Calu3 (cell line): ENCODE measurements around the gene KLHL5. TPM values are rescaled to one million over a fixed set of nuclear protein-coding genes. Genes with fewer than 3 reads are reported as not detected.

Experiments
- BruUV-seq: library from RNA; stranded (reverse); fragments of 400-500 nt; replicated peaks from 2 replicates; lab custom pipeline; 2021; lab: Mats Ljungman, UMichigan
- CTCF ChIA-PET: fragments of 300-600 bp; sonication (Branson Sonifier 250); formaldehyde crosslinking; loops from one replicate; lab custom pipeline; 2022; ENCODE audit warnings: antibody characterized with exemption; lab: Charles Lee
- DNase-seq: peaks from one replicate; pipeline ENCODE4 v3.0.0; 2022
- H3K27ac Mint-ChIP-seq: one replicate; pipeline ENCODE4 v1.8.0; 2022; ENCODE audit warnings: mixed read lengths; ENCODE audit not compliant: unreplicated experiment
- H3K27me3 Mint-ChIP-seq: one replicate; pipeline ENCODE4 v1.8.0; 2022; ENCODE audit warnings: mixed read lengths; ENCODE audit not compliant: unreplicated experiment
- H3K36me3 Mint-ChIP-seq: one replicate; pipeline ENCODE4 v1.8.0; 2022; ENCODE audit warnings: mild to moderate bottlenecking, moderate library complexity, mixed read lengths; ENCODE audit not compliant: insufficient read depth, unreplicated experiment
- H3K4me1 Mint-ChIP-seq: one replicate; pipeline ENCODE4 v1.8.0; 2022; ENCODE audit warnings: mild to moderate bottlenecking, low read depth, mixed read lengths; ENCODE audit not compliant: unreplicated experiment
- H3K4me3 Mint-ChIP-seq: one replicate; pipeline ENCODE4 v1.8.0; 2022; ENCODE audit warnings: mild to moderate bottlenecking, low read depth, moderate library complexity, mixed read lengths; ENCODE audit not compliant: unreplicated experiment
- H3K9me3 Mint-ChIP-seq: one replicate; pipeline ENCODE4 v1.8.0; 2022; ENCODE audit warnings: low read depth, mixed read lengths; ENCODE audit not compliant: unreplicated experiment
- CTCF ChIP-seq: fragments of 200-600 bp; IDR thresholded peaks from one replicate; pipeline ENCODE4 v1.8.0; 2022; ENCODE audit warnings: antibody characterized with exemption; ENCODE audit not compliant: unreplicated experiment
- intact Hi-C: fragments of 100-400 bp; cut with micrococcal nuclease; formaldehyde crosslinking; loops from one replicate; pipeline ENCODE4 v1.10.0; 2022; ENCODE audit not compliant: unreplicated experiment
- total RNA-seq: library from RNA; stranded (reverse); gene quantifications from 2 replicates; pipeline ENCODE4 v1.2.3, GENCODE V29; 2022

KLHL5 gene
- total RNA-seq, 1 experiment from 2014 or later = 57.4 TPM

GRCh38 chr4:39039108-39039507, 22.9 kb upstream of the KLHL5 start:
- TF ChIP-seq CTCF = no peak
- intact Hi-C loops = no loop called here
- peaks cover 46% of the 10 kb centered on the region for H3K4me1 Mint-ChIP-seq
- no peak overlapping the region for H3K27ac Mint-ChIP-seq
- BruUV-seq = no TSS peak
- H3K4me3 Mint-ChIP-seq = no peak overlapping the region
- H3K27me3 Mint-ChIP-seq = no peaks in the 10 kb centered on the region
- H3K36me3 Mint-ChIP-seq = peaks cover 18% of the 10 kb centered on the region
- DNase-seq = no peak
- CTCF ChIA-PET = no interaction called here
- no peaks in the 10 kb centered on the region for H3K9me3 Mint-ChIP-seq

GRCh38 chr4:39042366-39042765, 19.7 kb upstream of the KLHL5 start:
- Mint-ChIP-seq H3K4me1 (peaks cover 33% of the 10 kb centered on the region), H3K4me3 (no peak overlapping the region), H3K36me3 (peaks cover 37% of the 10 kb centered on the region), H3K9me3 (no peaks in the 10 kb centered on the region), H3K27me3 (no peaks in the 10 kb centered on the region), H3K27ac (peak overlapping the region; percentile 29)
- TF ChIP-seq CTCF = no peak
- intact Hi-C loops = no loop called here
- DNase-seq = no peak
- BruUV-seq = no TSS peak
- CTCF ChIA-PET = interaction anchor here (0.6 to 0.7 kb wide), 2 partner anchors 77 to 90 kb away, joined by 3 to 5 read pairs; no protein-coding TSS in a partner anchor

- CTCF ChIA-PET = interaction anchor here (0.6 to 1.1 kb wide), 3 partner anchors 16 to 310 kb away, joined by 3 to 5 read pairs (median 3); no protein-coding TSS in a partner anchor
- Mint-ChIP-seq H3K27ac (peak overlapping the region; percentile 73), H3K4me1 (peaks cover 33% of the 10 kb centered on the region), H3K36me3 (peaks cover 37% of the 10 kb centered on the region), H3K9me3 (no peaks in the 10 kb centered on the region), H3K4me3 (peak overlapping the region; percentile 56), H3K27me3 (no peaks in the 10 kb centered on the region)
- no peak for DNase-seq
- BruUV-seq = no TSS peak
- intact Hi-C loops = no loop called here
- TF ChIP-seq CTCF = no peak
Observed at GRCh38 chr4:39043058-39043860, 18.8 kb upstream of the KLHL5 start.

- H3K4me3 Mint-ChIP-seq = peak overlapping the region; percentile 56
- BruUV-seq = TSS peak; percentile 96
- H3K36me3 Mint-ChIP-seq = peaks cover 37% of the 10 kb centered on the region
- H3K4me1 Mint-ChIP-seq = peaks cover 31% of the 10 kb centered on the region
- CTCF ChIA-PET = interaction anchor here (0.6 to 1.1 kb wide), 2 partner anchors 17 to 310 kb away, joined by 3 read pairs; no protein-coding TSS in a partner anchor
- no peak for TF ChIP-seq CTCF
- peak overlapping the region; percentile 73 for H3K27ac Mint-ChIP-seq
- no peaks in the 10 kb centered on the region for H3K9me3 Mint-ChIP-seq
- intact Hi-C loops = loop anchor here (2.0 kb wide), 1 partner anchor 13 kb away; no protein-coding TSS in a partner anchor
- no peak for DNase-seq
- no peaks in the 10 kb centered on the region for H3K27me3 Mint-ChIP-seq
Observed at GRCh38 chr4:39043861-39044363, 18.1 kb upstream of the KLHL5 start.
